ENCODE data around the gene ZNF598. TPM values are rescaled to one million over a fixed set of nuclear protein-coding genes. Genes with fewer than 3 reads are reported as not detected.

Gene ZNF598
- total RNA-seq, 1 experiment from 2014 or later = 75.8 TPM

DNA sequence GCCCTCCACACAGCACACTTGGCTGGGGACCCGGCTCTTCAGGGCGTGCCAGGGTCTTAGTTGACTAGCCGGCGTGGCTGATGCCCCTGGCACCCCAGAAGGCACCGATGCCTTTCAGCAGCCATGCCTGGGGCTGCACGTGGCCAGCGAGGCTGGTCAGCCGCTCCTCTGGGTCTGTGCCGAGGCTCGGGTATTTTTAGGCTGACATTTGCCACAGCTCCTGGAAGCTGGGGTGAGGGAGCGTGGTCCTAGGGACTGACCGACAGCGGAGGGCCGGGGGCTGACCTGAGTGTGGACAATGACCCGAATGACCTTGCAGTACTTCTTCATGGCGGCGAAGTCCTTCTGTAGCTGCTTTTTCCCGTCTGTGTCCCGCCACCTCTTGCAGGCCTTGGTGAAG, 59.1 kb downstream of the ZNF598 start:
- ChIA-PET CTCF (no interaction called here), POLR2A (ENCODE audit: low non-redundant PET) (no interaction called here)
- H3K36me3 ChIP-seq (ENCODE audit: insufficient read depth, low read length, poor library complexity, severe bottlenecking) = no peaks in the 10 kb centered on the region

DNA sequence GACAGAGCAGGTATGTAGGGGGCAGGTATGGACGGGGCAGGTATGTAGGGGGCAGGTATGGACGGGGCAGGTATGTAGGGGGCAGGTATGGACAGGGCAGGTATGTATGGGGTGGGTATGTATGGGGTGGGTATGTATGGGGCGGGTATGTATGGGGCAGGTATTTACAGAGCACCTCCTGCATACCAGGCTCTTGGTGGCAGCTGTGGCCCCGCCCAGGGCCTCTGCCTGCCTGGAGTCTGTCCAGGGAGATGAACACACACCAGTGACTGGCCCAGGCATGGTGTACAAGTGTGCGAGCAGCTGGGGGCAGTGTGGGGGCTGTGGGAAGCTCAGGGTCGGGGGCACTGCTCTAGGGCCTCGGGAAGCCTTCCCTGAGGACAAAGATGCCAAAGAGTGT, 59.6 kb downstream of the ZNF598 start:
- POLR2A ChIA-PET (ENCODE audit: low non-redundant PET) = no interaction called here

More for the DNA sequence above, 59.1 kb downstream of the ZNF598 start:
- no peaks in the 10 kb centered on the region for H3K9me3 ChIP-seq (ENCODE audit: low read depth, low read length, poor library complexity, severe bottlenecking)
- intact Hi-C loops (cut with micrococcal nuclease; ENCODE audit: unreplicated experiment) = no loop called here
- no peaks in the 10 kb centered on the region for H3K4me1 ChIP-seq (ENCODE audit: insufficient read depth, low read length, poor library complexity, severe bottlenecking)
- H3K27me3 ChIP-seq (replicated peaks; ENCODE audit: insufficient read depth, low read depth, low read length, poor library complexity) = no peaks in the 10 kb centered on the region
- TF ChIP-seq CTCF (conservative IDR thresholded peaks at IDR 0.05; ENCODE audit: low read depth, low read length) = no peak
- no peak for TF ChIP-seq EZH2 (IDR thresholded peaks at IDR 0.05; ENCODE audit: borderline replicate concordance, low read depth, low read length, poor library complexity, severe bottlenecking)
- BruUV-seq (replicated peaks) = no TSS peak
- no peak overlapping the region for H3K4me3 ChIP-seq (ENCODE audit: low read depth, low read length, poor library complexity, severe bottlenecking)
- no peak overlapping the region for H3K27ac ChIP-seq (ENCODE audit: low read depth, low read length, poor library complexity, severe bottlenecking)
- DNase-seq (ENCODE audit: low spot score) = no peak

GRCh38 chr16:1949507-1949906, 60.1 kb downstream of the ZNF598 start:
- TF ChIP-seq CTCF (conservative IDR thresholded peaks at IDR 0.05; ENCODE audit: low read depth, low read length) (no peak), EZH2 (IDR thresholded peaks at IDR 0.05; ENCODE audit: borderline replicate concordance, low read depth, low read length, poor library complexity, severe bottlenecking) (no peak)
- POLR2A ChIA-PET (ENCODE audit: low non-redundant PET) = no interaction called here
- DNase-seq (ENCODE audit: low spot score) = no peak

More for the DNA sequence above, 59.6 kb downstream of the ZNF598 start:
- no peak for DNase-seq (ENCODE audit: low spot score)
- H3K27ac ChIP-seq (ENCODE audit: low read depth, low read length, poor library complexity, severe bottlenecking) = no peak overlapping the region
- no TSS peak for BruUV-seq (replicated peaks)
- CTCF ChIA-PET = no interaction called here
- no peak for TF ChIP-seq CTCF (conservative IDR thresholded peaks at IDR 0.05; ENCODE audit: low read depth, low read length)
- TF ChIP-seq EZH2 (IDR thresholded peaks at IDR 0.05; ENCODE audit: borderline replicate concordance, low read depth, low read length, poor library complexity, severe bottlenecking) = no peak
- no peak overlapping the region for H3K4me3 ChIP-seq (ENCODE audit: low read depth, low read length, poor library complexity, severe bottlenecking)
- H3K36me3 ChIP-seq (ENCODE audit: insufficient read depth, low read length, poor library complexity, severe bottlenecking) = no peaks in the 10 kb centered on the region
- H3K4me1 ChIP-seq (ENCODE audit: insufficient read depth, low read length, poor library complexity, severe bottlenecking) = no peaks in the 10 kb centered on the region
- no peaks in the 10 kb centered on the region for H3K9me3 ChIP-seq (ENCODE audit: low read depth, low read length, poor library complexity, severe bottlenecking)
- intact Hi-C loops (cut with micrococcal nuclease; ENCODE audit: unreplicated experiment) = no loop called here
- no peaks in the 10 kb centered on the region for H3K27me3 ChIP-seq (replicated peaks; ENCODE audit: insufficient read depth, low read depth, low read length, poor library complexity)

More at GRCh38 chr16:1949507-1949906, 60.1 kb downstream of the ZNF598 start:
- H3K27me3 ChIP-seq (replicated peaks; ENCODE audit: insufficient read depth, low read depth, low read length, poor library complexity) = no peaks in the 10 kb centered on the region
- BruUV-seq (replicated peaks) = no TSS peak
- H3K9me3 ChIP-seq (ENCODE audit: low read depth, low read length, poor library complexity, severe bottlenecking) = no peaks in the 10 kb centered on the region
- no peak overlapping the region for H3K4me3 ChIP-seq (ENCODE audit: low read depth, low read length, poor library complexity, severe bottlenecking)
- H3K36me3 ChIP-seq (ENCODE audit: insufficient read depth, low read length, poor library complexity, severe bottlenecking) = no peaks in the 10 kb centered on the region
- H3K27ac ChIP-seq (ENCODE audit: low read depth, low read length, poor library complexity, severe bottlenecking) = no peak overlapping the region
- intact Hi-C loops (cut with micrococcal nuclease; ENCODE audit: unreplicated experiment) = no loop called here
- peaks cover under 1% of the 10 kb centered on the region for H3K4me1 ChIP-seq (ENCODE audit: insufficient read depth, low read length, poor library complexity, severe bottlenecking)
- CTCF ChIA-PET = interaction anchor here (0.7 kb wide), 1 partner anchor 733 kb away, joined by 7 read pairs; the partner anchor contains the start of gene KCTD5

Other genes starting within 250 kb of the ZNF598 start
- gene NME3, start 238.3 kb downstream of the ZNF598 start, total RNA-seq (2021) = 35.3 and 40.8 TPM in 2 replicates
- 19.5 and 19.9 TPM in 2 replicates for gene EME2, start 237.0 kb downstream of the ZNF598 start, total RNA-seq (2021)
- 247 and 250 TPM in 2 replicates for gene MRPS34, start 236.7 kb downstream of the ZNF598 start, total RNA-seq (2021)
- gene SPSB3, start 227.2 kb downstream of the ZNF598 start, total RNA-seq (2021) = 15.0 and 20.8 TPM in 2 replicates
- gene NUBP2, start 226.9 kb downstream of the ZNF598 start, total RNA-seq (2021) = 76.0 and 76.6 TPM in 2 replicates
- not detected in 2 replicates for gene IGFALS, start 216.1 kb downstream of the ZNF598 start, total RNA-seq (2021)
- gene HAGH, start 183.0 kb downstream of the ZNF598 start, total RNA-seq (2021) = 14.4 and 23.4 TPM in 2 replicates
- 19.9 and 22.1 TPM in 2 replicates for gene FAHD1, start 182.6 kb downstream of the ZNF598 start, total RNA-seq (2021)
- 0.48 and 0.62 TPM in 2 replicates for gene MEIOB, start 137.7 kb downstream of the ZNF598 start, total RNA-seq (2021)
- not detected in 2 replicates for gene HS3ST6, start 91.4 kb downstream of the ZNF598 start, total RNA-seq (2021)
- gene MSRB1, start 66.6 kb downstream of the ZNF598 start, total RNA-seq (2021) = 17.7 and 23.4 TPM in 2 replicates
- not detected in 2 replicates for gene RPL3L, start 55.1 kb downstream of the ZNF598 start, total RNA-seq (2021)
- gene NDUFB10, start 50.3 kb downstream of the ZNF598 start, total RNA-seq (2021) = 178 and 210 TPM in 2 replicates
- gene RPS2, start 45.0 kb downstream of the ZNF598 start, total RNA-seq (2021) = 3,326 and 3,385 TPM in 2 replicates
- not detected in 2 replicates for gene RNF151, start 43.0 kb downstream of the ZNF598 start, total RNA-seq (2021)
- 58.4 and 64.1 TPM in 2 replicates for gene TBL3, start 37.8 kb downstream of the ZNF598 start, total RNA-seq (2021)
- gene NOXO1, start 28.4 kb downstream of the ZNF598 start, total RNA-seq (2021) = 0.90 and 1.2 TPM in 2 replicates
- gene GFER, start 25.6 kb downstream of the ZNF598 start, total RNA-seq (2021) = 26.2 and 27.4 TPM in 2 replicates
- 1.4 and 2.3 TPM in 2 replicates for gene SYNGR3, start 19.9 kb downstream of the ZNF598 start, total RNA-seq (2021)
- gene NPW, start 10.0 kb upstream of the ZNF598 start, total RNA-seq (2021) = 96.5 and 105 TPM in 2 replicates
- 19.5 and 26.4 TPM in 2 replicates for gene NHERF2, start 17.1 kb upstream of the ZNF598 start, total RNA-seq (2021)
- gene NTHL1, start 38.0 kb upstream of the ZNF598 start, total RNA-seq (2021) = 51.6 and 65.4 TPM in 2 replicates
- gene TSC2, start 38.2 kb upstream of the ZNF598 start, total RNA-seq (2021) = 125 and 155 TPM in 2 replicates
- gene PKD1, start 126.1 kb upstream of the ZNF598 start, total RNA-seq (2021) = 121 and 141 TPM in 2 replicates
- 0.49 and 1.7 TPM in 2 replicates for gene RAB26, start 138.8 kb upstream of the ZNF598 start, total RNA-seq (2021)
- gene TRAF7, start 146.0 kb upstream of the ZNF598 start, total RNA-seq (2021) = 96.7 and 97.4 TPM in 2 replicates
- gene CASKIN1, start 186.8 kb upstream of the ZNF598 start, total RNA-seq (2021) = 1.1 and 3.8 TPM in 2 replicates
- 58.3 and 58.8 TPM in 2 replicates for gene MLST8, start 195.6 kb upstream of the ZNF598 start, total RNA-seq (2021)
- 16.0 and 18.6 TPM in 2 replicates for gene BRICD5, start 201.0 kb upstream of the ZNF598 start, total RNA-seq (2021)
- 26.5 TPM in 2 replicates for gene PGP, start 205.0 kb upstream of the ZNF598 start, total RNA-seq (2021)
- 36.0 and 41.6 TPM in 2 replicates for gene E4F1, start 213.8 kb upstream of the ZNF598 start, total RNA-seq (2021)
- gene DNASE1L2, start 226.6 kb upstream of the ZNF598 start, total RNA-seq (2021) = 2.7 and 3.1 TPM in 2 replicates
- 55.3 and 83.6 TPM in 2 replicates for gene ECI1, start 241.8 kb upstream of the ZNF598 start, total RNA-seq (2021)